Body of pancreas (tissue), 4 donors: ENCODE measurements around the gene TTLL5. TPM values are rescaled to one million over a fixed set of nuclear protein-coding genes. Genes with fewer than 3 reads are reported as not detected.

Source experiments
- ATAC-seq: fragments of 150-250 bp; one replicate; pipeline ENCODE4 v1.9.1; 2016
- DNase-seq, 4 donors: peaks; one replicate each; pipeline ENCODE4 v3.0.0-alpha.2; 2019
- H3K27ac ChIP-seq, 4 donors: fragments of 200-600 bp; sonication (generic); 1 replicate in 3 of 4; 2 replicates in 1 of 4; pipeline versions ENCODE4 v1.5.1 to v1.6.1; 2016 to 2019; ENCODE audit warnings: mild to moderate bottlenecking in 1 of 4, mixed read lengths in 1 of 4, moderate library complexity in 1 of 4
- H3K27me3 ChIP-seq, 2 donors: fragments of 200-600 bp; sonication (generic); one replicate each; pipeline ENCODE4 v1.6.0; 2016; ENCODE audit warnings: mild to moderate bottlenecking in 1 of 2
- H3K36me3 ChIP-seq, 2 donors: fragments of 200-600 bp; sonication (generic); replicated peaks in 1 of 2; 2 replicates each; pipeline ENCODE4 v1.5.1; 2016; ENCODE audit warnings: low read depth in 2 of 2; ENCODE audit not compliant: insufficient read depth in 1 of 2
- H3K4me1 ChIP-seq: fragments of 200-600 bp; sonication (generic); one replicate; pipeline ENCODE4 v1.6.0; 2016
- H3K4me3 ChIP-seq, 2 donors: fragments of 200-600 bp; sonication (generic); 1 replicate in 1 of 2; 2 replicates in 1 of 2; pipeline ENCODE4 v1.5.1; 2016 to 2019
- H3K9me3 ChIP-seq, 3 donors: fragments of 200-600 bp; sonication (generic); 1 replicate in 2 of 3; 2 replicates in 1 of 3; pipeline ENCODE4 v1.5.1; 2016
- POLR2A ChIP-seq, 3 donors: fragments of 450-650 bp; IDR thresholded peaks; one replicate each; pipeline ENCODE4 v1.6.1; 2016; ENCODE audit warnings: antibody characterized with exemption in 3 of 3, mild to moderate bottlenecking in 2 of 3
- WGBS, 2 donors: methylation state at CpG; one replicate each; pipeline ENCODE4 v1.1.5; 2017; 5-methylcytosine and 5-hydroxymethylcytosine counted together
- intact Hi-C: fragments of 100-400 bp; cut with DNase I; formaldehyde crosslinking; loops from one replicate; pipeline ENCODE4 v1.15.1; 2023
- total RNA-seq, 2 donors: library from RNA; depleted of rRNA; stranded (reverse); fragments of >200 nt; gene quantifications; one replicate each; pipeline ENCODE4 v1.1.0, GENCODE V29; 2016
- TF ChIP-seq, protein P1 (sequence below), 7 experiments: fragments of 450-650 bp in 4 of 7; fragments of 200-600 bp in 3 of 7; sonication (generic) in 3 of 7; IDR thresholded peaks; one replicate each; pipeline ENCODE4 v1.5.1; 2016 to 2019; ENCODE audit warnings: antibody characterized with exemption in 7 of 7

TTLL5 gene
- total RNA-seq, 2 donors from 2014 or later, result 21.0 to 21.8 TPM

DNA sequence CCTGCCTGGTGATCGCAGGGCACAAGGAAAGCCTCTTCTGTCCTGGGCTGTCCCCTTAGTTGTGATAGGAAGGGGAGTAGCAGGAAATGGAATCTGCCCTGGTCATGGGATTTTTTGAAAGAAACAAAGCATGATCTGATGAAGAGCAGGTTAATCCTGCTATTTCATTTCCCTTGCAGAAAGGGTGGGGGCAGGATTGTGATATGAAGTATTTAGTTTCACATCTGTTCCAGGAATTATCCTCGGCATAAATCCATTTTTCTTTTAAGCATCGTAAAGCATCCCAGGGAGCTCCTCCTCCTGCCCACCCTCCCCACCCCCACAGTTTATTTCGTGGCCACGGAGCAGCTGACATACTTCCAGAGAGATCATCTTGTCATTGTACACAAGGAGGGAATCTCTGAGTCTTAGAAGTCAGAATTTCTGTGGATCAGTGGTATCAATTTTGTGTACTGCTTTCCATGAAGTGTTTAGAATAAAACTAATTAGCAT, 267.7 kb downstream of the TTLL5 start:
- TF ChIP-seq POLR2A (IDR thresholded peaks at IDR 0.05), result no peak
- TF ChIP-seq, protein P1, sequence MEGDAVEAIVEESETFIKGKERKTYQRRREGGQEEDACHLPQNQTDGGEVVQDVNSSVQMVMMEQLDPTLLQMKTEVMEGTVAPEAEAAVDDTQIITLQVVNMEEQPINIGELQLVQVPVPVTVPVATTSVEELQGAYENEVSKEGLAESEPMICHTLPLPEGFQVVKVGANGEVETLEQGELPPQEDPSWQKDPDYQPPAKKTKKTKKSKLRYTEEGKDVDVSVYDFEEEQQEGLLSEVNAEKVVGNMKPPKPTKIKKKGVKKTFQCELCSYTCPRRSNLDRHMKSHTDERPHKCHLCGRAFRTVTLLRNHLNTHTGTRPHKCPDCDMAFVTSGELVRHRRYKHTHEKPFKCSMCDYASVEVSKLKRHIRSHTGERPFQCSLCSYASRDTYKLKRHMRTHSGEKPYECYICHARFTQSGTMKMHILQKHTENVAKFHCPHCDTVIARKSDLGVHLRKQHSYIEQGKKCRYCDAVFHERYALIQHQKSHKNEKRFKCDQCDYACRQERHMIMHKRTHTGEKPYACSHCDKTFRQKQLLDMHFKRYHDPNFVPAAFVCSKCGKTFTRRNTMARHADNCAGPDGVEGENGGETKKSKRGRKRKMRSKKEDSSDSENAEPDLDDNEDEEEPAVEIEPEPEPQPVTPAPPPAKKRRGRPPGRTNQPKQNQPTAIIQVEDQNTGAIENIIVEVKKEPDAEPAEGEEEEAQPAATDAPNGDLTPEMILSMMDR (IDR thresholded peaks at IDR 0.05), result no peak
- no peaks in the 10 kb centered on the region for H3K36me3 ChIP-seq
- ATAC-seq (no peak), DNase-seq (no peak)
- H3K27ac ChIP-seq, result no peak overlapping the region
- H3K4me1 ChIP-seq, result no peaks in the 10 kb centered on the region
- H3K27me3 ChIP-seq, result no peaks in the 10 kb centered on the region
- H3K9me3 ChIP-seq, result no peaks in the 10 kb centered on the region
- 70 to 79% methylated on average over 5 of the region's 5 CpGs for WGBS, 2 donors
- intact Hi-C loops, result no loop called here
- no peak overlapping the region for H3K4me3 ChIP-seq

DNA sequence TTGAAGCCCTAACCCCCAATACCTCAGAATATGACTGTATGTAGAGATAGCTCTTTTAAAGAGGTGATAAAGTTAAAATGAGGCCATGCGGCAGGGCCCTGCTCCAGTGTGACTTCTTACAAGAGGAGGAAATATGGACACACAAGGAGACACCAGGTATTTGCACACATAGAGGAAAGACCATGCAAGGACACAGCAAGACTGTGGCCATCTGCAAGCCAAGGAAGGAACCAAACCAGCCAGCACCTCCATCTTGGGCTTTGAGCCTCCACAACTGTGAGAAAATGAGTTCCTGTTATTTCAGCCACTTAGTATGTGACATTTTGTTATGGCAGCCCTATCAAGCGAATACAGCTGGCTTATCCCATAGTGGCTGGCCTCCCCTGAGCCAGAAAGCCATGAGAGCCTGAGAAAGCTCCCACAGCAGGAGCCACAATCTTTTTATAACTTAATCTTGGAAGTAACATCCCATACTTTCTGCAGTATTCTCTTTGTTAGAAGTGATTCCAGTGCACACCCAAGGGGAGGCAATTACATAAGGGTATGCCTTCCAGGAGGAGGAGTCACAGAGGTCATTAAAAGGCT, 272.8 kb downstream of the TTLL5 start:
- Histone ChIP-seq H3K4me1 (no peaks in the 10 kb centered on the region), H3K4me3 (no peak overlapping the region), H3K36me3 (no peaks in the 10 kb centered on the region), H3K27me3 (no peaks in the 10 kb centered on the region), H3K27ac (no peak overlapping the region), H3K9me3 (no peaks in the 10 kb centered on the region)
- no peak for TF ChIP-seq POLR2A (IDR thresholded peaks at IDR 0.05)
- TF ChIP-seq, protein P1 (IDR thresholded peaks at IDR 0.05), result no peak
- ATAC-seq, result no peak
- intact Hi-C loops, result no loop called here
- no peak for DNase-seq
- 50% methylated on average over 2 of the region's 2 CpGs for WGBS, 2 donors

DNA sequence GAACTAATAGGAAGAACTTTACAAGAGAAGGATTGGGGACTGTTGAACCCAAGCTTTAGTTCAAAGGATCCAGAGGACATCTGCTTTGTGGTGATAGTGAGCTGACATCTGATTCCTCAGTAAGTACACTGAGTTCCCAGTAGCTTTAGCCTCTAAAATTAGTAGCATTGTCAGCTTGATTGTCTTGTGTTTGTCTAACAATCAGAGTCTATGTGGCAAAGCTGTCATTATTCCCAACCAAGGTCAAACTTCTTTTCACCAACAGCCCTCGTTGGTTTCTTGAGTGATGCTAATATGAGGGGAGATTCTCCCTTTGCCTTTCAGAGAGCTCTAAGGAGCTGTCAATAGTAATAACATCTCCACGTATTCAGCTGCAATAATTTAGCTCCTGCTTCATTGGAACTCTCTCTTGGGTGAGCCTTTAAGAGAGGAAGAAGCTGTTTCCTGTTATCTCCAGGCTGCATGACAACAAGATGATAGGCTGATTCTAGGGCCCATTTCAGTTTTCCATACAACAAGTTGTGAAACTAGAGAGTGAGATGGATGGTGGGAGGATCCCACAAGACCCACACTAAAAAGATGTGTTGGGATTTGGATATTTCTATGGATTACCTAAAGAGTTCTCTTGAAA, 274.1 kb downstream of the TTLL5 start:
- DNase-seq (no peak), ATAC-seq (no peak)
- intact Hi-C loops, result no loop called here
- Histone ChIP-seq H3K36me3 (no peaks in the 10 kb centered on the region), H3K4me3 (no peak overlapping the region), H3K9me3 (no peaks in the 10 kb centered on the region), H3K4me1 (no peaks in the 10 kb centered on the region), H3K27me3 (no peaks in the 10 kb centered on the region), H3K27ac (no peak overlapping the region)
- TF ChIP-seq, protein P1 (IDR thresholded peaks at IDR 0.05), result no peak
- TF ChIP-seq POLR2A (IDR thresholded peaks at IDR 0.05), result no peak
- 57 to 63% methylated on average over 2 of the region's 2 CpGs for WGBS, 2 donors

DNA sequence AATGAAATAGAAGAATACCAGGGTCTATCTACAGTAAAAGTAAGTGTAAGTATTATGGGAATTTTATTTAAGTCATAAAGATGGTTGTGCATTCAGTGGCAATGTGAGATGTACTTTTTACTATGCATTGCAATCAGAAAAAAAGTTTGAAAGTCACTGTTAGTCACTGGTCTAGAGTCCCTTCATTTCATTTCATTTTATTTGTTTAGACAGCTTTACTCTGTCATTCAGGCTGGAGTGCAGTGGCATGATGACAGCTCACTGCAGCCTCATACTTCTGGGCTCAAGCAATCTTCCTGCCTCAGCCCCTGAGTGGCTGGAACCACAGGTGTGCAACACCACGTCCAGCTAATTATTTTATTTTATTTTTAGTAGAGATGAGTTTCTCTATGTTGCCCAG, 278.2 kb downstream of the TTLL5 start:
- Histone ChIP-seq H3K27me3 (no peaks in the 10 kb centered on the region), H3K36me3 (no peaks in the 10 kb centered on the region), H3K4me1 (peaks cover 5% of the 10 kb centered on the region), H3K9me3 (no peaks in the 10 kb centered on the region), H3K27ac (no peak overlapping the region), H3K4me3 (no peak overlapping the region)
- no peak for ATAC-seq
- WGBS, 2 donors, result 68 to 70% methylated on average over 1 of the region's 1 CpG
- no peak for DNase-seq
- intact Hi-C loops, result no loop called here
- TF ChIP-seq POLR2A (IDR thresholded peaks at IDR 0.05), result no peak
- TF ChIP-seq, protein P1 (IDR thresholded peaks at IDR 0.05), result no peak

DNA sequence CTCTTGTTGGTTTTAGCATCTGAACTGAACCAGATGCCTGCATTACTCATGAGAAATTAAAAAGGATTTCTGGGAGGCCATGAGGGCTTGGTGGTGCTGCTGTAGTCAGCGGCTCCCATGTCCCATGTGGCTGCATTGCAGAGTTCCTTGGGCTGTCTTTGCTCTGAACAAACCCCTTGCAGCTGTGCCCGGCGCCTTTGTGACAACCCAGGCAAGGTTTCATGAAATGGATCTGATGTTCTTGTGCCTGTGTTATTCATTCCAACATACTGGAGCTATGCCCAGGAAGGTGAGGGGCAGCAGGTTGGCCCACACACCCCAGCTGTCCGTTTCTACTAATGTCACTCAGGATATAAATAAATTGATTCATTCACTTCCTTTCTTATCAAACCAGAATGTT, 280.0 kb downstream of the TTLL5 start:
- Histone ChIP-seq H3K36me3 (no peaks in the 10 kb centered on the region), H3K4me3 (no peak overlapping the region), H3K4me1 (peaks cover 5% of the 10 kb centered on the region), H3K27ac (no peak overlapping the region), H3K27me3 (no peaks in the 10 kb centered on the region), H3K9me3 (no peaks in the 10 kb centered on the region)
- ATAC-seq (peak; percentile 18), DNase-seq (peak in 3 of 4 donors; percentile 15 to 58 (median 47))
- intact Hi-C loops, result no loop called here
- no peak for TF ChIP-seq POLR2A (IDR thresholded peaks at IDR 0.05)
- TF ChIP-seq, protein P1 (IDR thresholded peaks at IDR 0.05), result no peak
- WGBS, 2 donors, result 42 to 46% methylated on average over 4 of the region's 4 CpGs
